ENCODE results near the gene BSPRY.
A peak's percentile ranks its signal among the peaks of the same experiment; 100 is the strongest.
"Not testable (repeated sequence)": the region's sequence is repeated elsewhere in the genome, so short reads cannot be mapped to it uniquely, and the experiment has no call there.

Gene BSPRY

GRCh38 chr9:113370806-113371325, 21.5 kb downstream of the BSPRY start:
- no peak for DNase-seq

- DNase-seq: no peak
These were observed 22.7 kb downstream of the BSPRY start for GRCh38 chr9:113372059-113372458.

- DNase-seq: no peak
These were observed 23.9 kb downstream of the BSPRY start for GRCh38 chr9:113373256-113373655.

- DNase-seq: no peak
These were observed 24.5 kb downstream of the BSPRY start for GRCh38 chr9:113373676-113374392.

- no peak for DNase-seq
These were observed 26.0 kb downstream of the BSPRY start for GRCh38 chr9:113375057-113376023.

- peak; percentile 75 for DNase-seq
These were observed 27.6 kb downstream of the BSPRY start, which contains the start of gene HDHD3 for GRCh38 chr9:113376634-113377567. HDHD3 (minus strand) TSS chr9:113376986; CDS start chr9:113374354, 2,632 bp downstream.

GRCh38 chr9:113379094-113379828, 29.9 kb downstream of the BSPRY start:
- not testable (repeated sequence) for DNase-seq

GRCh38 chr9:113379829-113380210, 30.5 kb downstream of the BSPRY start:
- not testable (repeated sequence) for DNase-seq

- no peak for DNase-seq
These were observed 31.6 kb downstream of the BSPRY start for GRCh38 chr9:113380869-113381378.

- DNase-seq: not testable (repeated sequence)
These were observed 32.1 kb downstream of the BSPRY start for GRCh38 chr9:113381441-113381840.

- no peak for DNase-seq
These were observed 32.6 kb downstream of the BSPRY start for GRCh38 chr9:113381909-113382411.

GRCh38 chr9:113386571-113387393, 37.4 kb downstream of the BSPRY start:
- no peak for DNase-seq

GRCh38 chr9:113387560-113388230, 38.4 kb downstream of the BSPRY start:
- no peak for DNase-seq

- no peak for DNase-seq
These were observed 39.5 kb downstream of the BSPRY start for GRCh38 chr9:113388833-113389232.

GRCh38 chr9:113389451-113389850, 40.1 kb downstream of the BSPRY start:
- no peak for DNase-seq

- no peak for DNase-seq
These were observed 41.0 kb downstream of the BSPRY start for GRCh38 chr9:113390192-113390960.

GRCh38 chr9:113391917-113392316, 42.6 kb downstream of the BSPRY start:
- DNase-seq: no peak

- DNase-seq: no peak
These were observed 43.9 kb downstream of the BSPRY start for GRCh38 chr9:113393281-113393680.
